SK-N-MC (cell line): ENCODE measurements around the gene TRPV6.

Source experiments
- EZH2 ChIP-seq: fragments of 200-600 bp; sonication (generic); IDR thresholded peaks from one replicate; pipeline ENCODE4 v1.6.1; 2017; ENCODE audit warnings: antibody characterized with exemption
- POLR2AphosphoS5 ChIP-seq: IDR thresholded peaks from 2 replicates; pipeline ENCODE4 v1.6.1; 2012; ENCODE audit warnings: mild to moderate bottlenecking, low read depth, low read length, borderline replicate concordance

GRCh38 chr7:142833174-142834048 is 52.1 kb downstream of the TRPV6 start:
- TF ChIP-seq EZH2 = no peak
- TF ChIP-seq POLR2AphosphoS5 = no peak
